ENCODE data around the gene FRMPD3. TPM values are rescaled to one million over a fixed set of nuclear protein-coding genes. Genes with fewer than 3 reads are reported as not detected.

The FRMPD3 gene
- polyA plus RNA-seq, 3 donors, result 0.46 to 0.53 (median 0.48) TPM

- no peak for DNase-seq
Measured at GRCh38 chrX:107477406-107477805, 28.0 kb downstream of the FRMPD3 start.

GRCh38 chrX:107480272-107480671 lies 30.8 kb downstream of the FRMPD3 start:
- DNase-seq, result no peak

- no peak for DNase-seq
Measured at GRCh38 chrX:107482046-107482445, 32.6 kb downstream of the FRMPD3 start.

- DNase-seq, result peak; percentile 54
Measured at GRCh38 chrX:107484002-107484726, 34.7 kb downstream of the FRMPD3 start.

- no peak for DNase-seq
Measured at GRCh38 chrX:107485013-107485412, 35.6 kb downstream of the FRMPD3 start.

GRCh38 chrX:107493141-107493540 lies 43.7 kb downstream of the FRMPD3 start:
- no peak for DNase-seq

- DNase-seq, result no peak
Measured at GRCh38 chrX:107496786-107497185, 47.3 kb downstream of the FRMPD3 start.

Other genes starting within 250 kb of the FRMPD3 start
- gene NUP62CL, start 243.2 kb upstream of the FRMPD3 start, polyA plus RNA-seq (ENCODE audit: insufficient read length in 3 of 3), result 10 to 100 TPM; 10.8 to 17.9 (median 13.0) TPM
- under 1 TPM in 2 of 3 donors, not detected in 1; 0.10 to 0.13 TPM for gene DNAAF6, start 243.0 kb upstream of the FRMPD3 start, polyA plus RNA-seq (ENCODE audit: insufficient read length in 3 of 3)
- gene PRPS1, start 178.9 kb downstream of the FRMPD3 start, polyA plus RNA-seq (ENCODE audit: insufficient read length in 3 of 3), result 10 to 100 TPM; 44.9 to 51.2 (median 51.0) TPM